K562 (cell line): ENCODE results near the gene CEP72. TPM values are rescaled to one million over a fixed set of nuclear protein-coding genes. Genes with fewer than 3 reads are reported as not detected.

Source experiments
- ATAC-seq: fragments of 200-7000 bp; cut with Tn5 transposase; 3 replicates; pipeline ENCODE4 v1.9.1; 2020; ENCODE audit warnings: moderate library complexity
- BruUV-seq: library from RNA; stranded (reverse); fragments of 400-500 nt; replicated peaks from 2 replicates; lab custom pipeline; 2021; lab: Mats Ljungman, UMichigan
- CTCF ChIA-PET: fragments of 300-600 bp; formaldehyde crosslinking; extraction: SDS; loops from one replicate; lab custom pipeline; 2021; ENCODE audit warnings: low intra/inter-chr PET ratio; lab: Yijun Ruan, JAX
- POLR2A ChIA-PET: fragments of 300-600, 350-650 bp; sonication (Branson Sonifier 250); formaldehyde crosslinking; extraction: SDS; loops from one replicate; lab custom pipeline; 2021; ENCODE audit warnings: antibody characterized with exemption, inconsistent platforms; lab: Yijun Ruan, JAX
- DNase-seq, 4 experiments: peaks; one replicate each; pipeline versions ENCODE4 v3.0.0 to v3.0.0-alpha.2; 2011 to 2018; ENCODE audit warnings: low spot score in 3 of 4, mixed read lengths in 3 of 4; ENCODE audit errors: extremely low read depth in 1 of 4
- FAIRE-seq: peaks from 2 replicates; lab custom pipeline; 2011; peaks lifted over from hg19 to GRCh38; lab: Jason Lieb, UNC
- H2AFZ ChIP-seq: 2 replicates; pipeline ENCODE4 v1.6.0; 2011; ENCODE audit warnings: low read depth, low read length, control low read depth, inconsistent platforms
- H3K27ac ChIP-seq: fragments of 200-600 bp; 3 replicates; pipeline ENCODE4 v1.8.0; 2011; ENCODE audit warnings: low read depth, mild to moderate bottlenecking, control low read depth, inconsistent platforms, low read length, moderate library complexity, mixed read lengths; ENCODE audit errors: extremely low read depth
- H3K27me3 ChIP-seq, 2 experiments: fragments of 300-600 bp in 1 of 2; 2 replicates in 1 of 2; 3 replicates in 1 of 2; pipeline versions ENCODE4 v1.6.0 to v1.8.0; 2011; ENCODE audit warnings: inconsistent platforms in 2 of 2, low read length in 2 of 2, mild to moderate bottlenecking in 1 of 2, mixed read lengths in 1 of 2, moderate library complexity in 1 of 2; ENCODE audit not compliant: control insufficient read depth in 2 of 2, insufficient read depth in 2 of 2
- H3K36me3 ChIP-seq: fragments of 300-600 bp; 3 replicates; pipeline ENCODE4 v1.8.0; 2011; ENCODE audit warnings: mild to moderate bottlenecking, low read length, inconsistent platforms; ENCODE audit not compliant: control insufficient read depth, insufficient read depth
- H3K4me1 ChIP-seq, 2 experiments: fragments of 200-600 bp in 1 of 2; replicated peaks in 1 of 2; 2 replicates in 1 of 2; 3 replicates in 1 of 2; pipeline versions ENCODE4 v1.5.1 to v1.8.0; 2011; ENCODE audit warnings: inconsistent platforms in 2 of 2, low read length in 2 of 2, mild to moderate bottlenecking in 1 of 2, mixed read lengths in 1 of 2, moderate library complexity in 1 of 2; ENCODE audit not compliant: control insufficient read depth in 2 of 2, insufficient read depth in 2 of 2
- H3K4me2 ChIP-seq: 2 replicates; pipeline ENCODE4 v1.6.1; 2011; ENCODE audit warnings: low read length, control low read depth, inconsistent platforms, mixed read lengths; ENCODE audit not compliant: insufficient read depth
- H3K4me3 ChIP-seq: fragments of 200-600 bp; sonication (generic), shearing (Covaris generic); 2 replicates; pipeline ENCODE4 v1.5.1; 2016; ENCODE audit warnings: control low read depth, inconsistent platforms
- H3K79me2 ChIP-seq: fragments of 200-600 bp; 3 replicates; pipeline ENCODE4 v1.8.0; 2011; ENCODE audit warnings: low read length, inconsistent platforms; ENCODE audit not compliant: control insufficient read depth, insufficient read depth
- H3K9ac ChIP-seq, 2 experiments: 2 replicates each; pipeline versions ENCODE4 v1.6.0 to v1.6.1; 2011; ENCODE audit warnings: low read depth in 2 of 2, low read length in 2 of 2, control low read depth in 1 of 2, inconsistent platforms in 1 of 2, mild to moderate bottlenecking in 1 of 2, mixed read lengths in 1 of 2; ENCODE audit not compliant: insufficient read depth in 1 of 2
- H3K9me1 ChIP-seq: one replicate; pipeline ENCODE4 v1.6.0; 2011; ENCODE audit warnings: inconsistent platforms, mild to moderate bottlenecking, low read length, moderate library complexity; ENCODE audit not compliant: control insufficient read depth, insufficient read depth
- H3K9me3 ChIP-seq: replicated peaks from 2 replicates; pipeline ENCODE4 v1.5.1; 2011; ENCODE audit warnings: low read depth, low read length, inconsistent platforms; ENCODE audit not compliant: control insufficient read depth, insufficient read depth
- H4K20me1 ChIP-seq: replicated peaks from 2 replicates; pipeline ENCODE4 v1.6.1; 2011; ENCODE audit warnings: low read length, inconsistent platforms, mixed read lengths; ENCODE audit not compliant: control insufficient read depth, insufficient read depth
- BRF1 ChIP-seq: IDR thresholded peaks from 3 replicates; pipeline ENCODE4 v1.6.1; 2011; ENCODE audit warnings: borderline replicate concordance, mild to moderate bottlenecking; ENCODE audit not compliant: insufficient read length; ENCODE audit errors: extremely low read depth
- CAMTA2 ChIP-seq: fragments of 250-450 bp; sonication (Bioruptor Pico); conservative IDR thresholded peaks from 2 replicates; pipeline ENCODE4 v1.5.1; 2022
- CGGBP1 ChIP-seq: fragments of 250-450 bp; sonication (Bioruptor Pico); IDR thresholded peaks from 2 replicates; pipeline ENCODE4 v1.9.0; 2021; ENCODE audit warnings: mild to moderate bottlenecking
- ETS1 ChIP-seq: conservative IDR thresholded peaks from 2 replicates; pipeline ENCODE4 v1.6.1; 2011; ENCODE audit warnings: low read depth, mild to moderate bottlenecking, low read length; ENCODE audit not compliant: control insufficient read depth
- PBX2 ChIP-seq, 2 experiments: IDR thresholded peaks in 1 of 2; conservative IDR thresholded peaks in 1 of 2; 2 replicates each; pipeline ENCODE4 v1.6.1; 2016; ENCODE audit warnings: low read depth in 2 of 2, mild to moderate bottlenecking in 1 of 2, missing compliant biosample characterization in 1 of 2, missing genetic modification characterization in 1 of 2, moderate library complexity in 1 of 2
- PCBP2 ChIP-seq: fragments of 200-400 bp; formaldehyde crosslinking; IDR thresholded peaks from 2 replicates; pipeline ENCODE4 v1.6.1; 2018; ENCODE audit warnings: low read length, low read depth, mild to moderate bottlenecking, moderate library complexity; ENCODE audit not compliant: poor library complexity, severe bottlenecking
- PTRF ChIP-seq: fragments of 450-650 bp; IDR thresholded peaks from 2 replicates; pipeline ENCODE4 v1.6.1; 2016; ENCODE audit warnings: mild to moderate bottlenecking, missing genetic modification characterization, missing compliant biosample characterization
- PYGO2 ChIP-seq: fragments of 450-650 bp; IDR thresholded peaks from 2 replicates; pipeline ENCODE4 v1.6.1; 2016; ENCODE audit warnings: mild to moderate bottlenecking, missing genetic modification characterization, moderate library complexity, missing compliant biosample characterization
- SPI1 ChIP-seq: IDR thresholded peaks from 2 replicates; pipeline ENCODE4 v1.6.1; 2011; ENCODE audit warnings: low read depth, low read length, control low read depth, borderline replicate concordance
- SRSF7 ChIP-seq: fragments of 200-400 bp; formaldehyde crosslinking; optimal IDR thresholded peaks from 2 replicates; pipeline ENCODE3; 2017; ENCODE audit warnings: mild to moderate bottlenecking, low read depth, low read length
- SUPT5H ChIP-seq: fragments of 450-650 bp; IDR thresholded peaks from 2 replicates; pipeline ENCODE4 v1.6.1; 2016
- ZNF311 ChIP-seq: fragments of 250-450 bp; sonication (Bioruptor Pico); IDR thresholded peaks from 2 replicates; pipeline ENCODE4 v1.4.0; 2020; ENCODE audit warnings: mild to moderate bottlenecking, moderate library complexity
- whole genome bisulfite sequencing: fragments of 100-300 bp; shearing (Covaris generic); methylation state at CpG from one replicate; pipeline ENCODE4 v1.1.6; 2016; ENCODE audit warnings: low coverage, mixed read lengths; ENCODE audit not compliant: insufficient coverage; ENCODE audit errors: missing lambda C conversion rate; 5-methylcytosine and 5-hydroxymethylcytosine counted together
- in situ Hi-C: fragments of 300-500 bp; cut with MboI; formaldehyde crosslinking; loops from 4 replicates; pipeline ENCODE4 v1.15.0; 2018; ENCODE audit warnings: inconsistent platforms, mixed read lengths
- intact Hi-C: fragments of 100-400 bp; cut with micrococcal nuclease; formaldehyde crosslinking; loops from 2 replicates; pipeline ENCODE4 v1.14.2; 2022
- polyA plus RNA-seq, 8 experiments: library from polyadenylated mRNA; depleted of rRNA in 4 of 8; stranded (reverse) in 5 of 8; unstranded in 3 of 8; fragments of >200 nt; fragmentation: Nextera tagmentation in 2 of 8; fragmentation: Illumina TruSeq in 1 of 8; extraction: Ambion mirVana in 2 of 8; extraction: Trizol in 1 of 8; gene quantifications; 2 replicates each; pipeline versions ENCODE4 v1.2.1 to v1.2.3, GENCODE V29; 2011 to 2014; ENCODE audit warnings: inconsistent platforms in 1 of 8, missing spikeins in 1 of 8
- total RNA-seq, 7 experiments: library from RNA; depleted of rRNA in 6 of 7; stranded (reverse); fragments of >200 nt in 6 of 7; fragmentation: Illumina TruSeq in 2 of 7; extraction: Trizol in 2 of 7; gene quantifications; 2 replicates each; pipeline versions ENCODE4 v1.2.1 to v1.2.3, GENCODE V29; 2011 to 2021; ENCODE audit warnings: low replicate concordance in 1 of 7

The CEP72 gene
- total and polyA plus RNA-seq, 9 of the 15 experiments (the other 6 are each of a cell fraction or from before 2014, with no cell fraction given): 0.89 to 38.1 (median 14.2) TPM

- H3K4me1 ChIP-seq: peaks cover 0 to 26% of the 10 kb centered on the region in 2 experiments; a peak in 2 of 5 replicates
- no peak for TF ChIP-seq PBX2 (CRISPR knock-in tag; IDR thresholded peaks at IDR 0.05; ENCODE audit: low read depth)
- TF ChIP-seq PBX2 (tag; conservative IDR thresholded peaks at IDR 0.05; ENCODE audit: low read depth): no peak
- no peak for TF ChIP-seq PCBP2
- no peak for TF ChIP-seq SUPT5H
- TF ChIP-seq CGGBP1: no peak
- no peak for TF ChIP-seq ETS1
- no peak for TF ChIP-seq PYGO2 (tag)
- TF ChIP-seq SRSF7: no peak
- TF ChIP-seq ZNF311 (CRISPR knock-in tag): no peak
- no peak for TF ChIP-seq BRF1
- no peak for TF ChIP-seq SPI1
- no peak for TF ChIP-seq PTRF (tag)
- TF ChIP-seq CAMTA2 (CRISPR knock-in tag): no peak
- H3K36me3 ChIP-seq: no peaks in the 10 kb centered on the region
- intact Hi-C loops: no loop called here
- no peak for FAIRE-seq
- BruUV-seq: no TSS peak
- H3K4me2 ChIP-seq: no peak overlapping the region
- H3K27ac ChIP-seq: no peak overlapping the region
- no peaks in the 10 kb centered on the region for H3K9me1 ChIP-seq
- H3K9me3 ChIP-seq: no peaks in the 10 kb centered on the region
- ChIA-PET CTCF (no interaction called here), POLR2A (interaction anchor here (0.6 kb wide), 1 partner anchor 73 kb away, joined by 3 read pairs; no protein-coding TSS in a partner anchor)
- peaks cover 54 to 71% of the 10 kb centered on the region in 2 experiments for H3K27me3 ChIP-seq
- no peak overlapping the region for H3K9ac ChIP-seq
- no peaks in the 10 kb centered on the region for H3K79me2 ChIP-seq
- no peak for DNase-seq
- no peaks in the 10 kb centered on the region for H4K20me1 ChIP-seq
- no peak overlapping the region for H2AFZ ChIP-seq
- in situ Hi-C loops: no loop called here
- WGBS: 3% methylated on average over 8 of the region's 8 CpGs
- ATAC-seq: no peak
- H3K4me3 ChIP-seq: no peak overlapping the region
Measured at GRCh38 chr5:568809-569208, 43.3 kb upstream of the CEP72 start.
